Small intestine (tissue), 7 donors: Measurements from ENCODE around the gene FNDC5. TPM values are rescaled to one million over a fixed set of nuclear protein-coding genes. Genes with fewer than 3 reads are reported as not detected.

ENCODE experiments used
- DNase-seq, 2 donors: peaks; one replicate each; pipeline versions ENCODE4 v3.0.0 to v3.0.0-alpha.2; 2013
- FAIRE-seq: peaks from 2 replicates; lab custom pipeline; 2012; peaks lifted over from hg19 to GRCh38; lab: Jason Lieb, UNC
- H3K27ac ChIP-seq, 3 donors: one replicate each; pipeline ENCODE4 v1.5.1; 2013; ENCODE audit warnings: low read length in 2 of 3, mild to moderate bottlenecking in 2 of 3, control low read depth in 1 of 3, inconsistent platforms in 1 of 3, low read depth in 1 of 3, moderate library complexity in 1 of 3
- H3K27me3 ChIP-seq, 3 donors: one replicate each; pipeline ENCODE4 v1.6.1; 2013; ENCODE audit warnings: low read length in 3 of 3, inconsistent platforms in 1 of 3; ENCODE audit not compliant: control insufficient read depth in 3 of 3, insufficient read depth in 3 of 3
- H3K36me3 ChIP-seq, 3 donors: one replicate each; pipeline ENCODE4 v1.6.1; 2013; ENCODE audit warnings: low read length in 3 of 3, inconsistent platforms in 1 of 3, low read depth in 1 of 3, mild to moderate bottlenecking in 1 of 3, moderate library complexity in 1 of 3; ENCODE audit not compliant: control insufficient read depth in 3 of 3, insufficient read depth in 2 of 3
- H3K4me1 ChIP-seq, 3 donors: one replicate each; pipeline ENCODE4 v1.6.1; 2013; ENCODE audit warnings: low read length in 2 of 3, inconsistent platforms in 1 of 3, low read depth in 1 of 3, mild to moderate bottlenecking in 1 of 3, moderate library complexity in 1 of 3; ENCODE audit not compliant: control insufficient read depth in 3 of 3, insufficient read depth in 2 of 3
- H3K4me3 ChIP-seq, 3 donors: one replicate each; pipeline ENCODE4 v1.5.1; 2013; ENCODE audit warnings: low read length in 3 of 3, control low read depth in 1 of 3, inconsistent platforms in 1 of 3, low read depth in 1 of 3, mild to moderate bottlenecking in 1 of 3, moderate library complexity in 1 of 3
- H3K9me3 ChIP-seq, 2 donors: one replicate each; pipeline ENCODE4 v1.6.1; 2013; ENCODE audit warnings: low read depth in 1 of 2, low read length in 1 of 2; ENCODE audit not compliant: control insufficient read depth in 2 of 2, insufficient read depth in 1 of 2
- WGBS, 3 donors: extraction: QIAGEN DNeasy Blood & Tissue Kit; methylation state at CpG; one replicate each; pipeline ENCODE4 v1.1.7; 2013; 5-methylcytosine and 5-hydroxymethylcytosine counted together
- polyA plus RNA-seq, 4 donors: library from polyadenylated mRNA; stranded (reverse) in 3 of 4; unstranded in 1 of 4; fragments of 200-250 nt in 3 of 4; fragments of 120-200 nt in 1 of 4; gene quantifications; one replicate each; pipeline versions ENCODE4 v1.2.1 to v1.2.3, GENCODE V29; 2013
- donor health status: healthy with polysubstance abuse.
- donor health status: control.
- donor health status: control.
- donor health status: Bipolar disorder and iron deficiency.
- donor health status: healthy.

Gene FNDC5
- polyA plus RNA-seq, 4 donors, result 1.1 to 5.5 (median 1.2) TPM; not detected in 1

DNA sequence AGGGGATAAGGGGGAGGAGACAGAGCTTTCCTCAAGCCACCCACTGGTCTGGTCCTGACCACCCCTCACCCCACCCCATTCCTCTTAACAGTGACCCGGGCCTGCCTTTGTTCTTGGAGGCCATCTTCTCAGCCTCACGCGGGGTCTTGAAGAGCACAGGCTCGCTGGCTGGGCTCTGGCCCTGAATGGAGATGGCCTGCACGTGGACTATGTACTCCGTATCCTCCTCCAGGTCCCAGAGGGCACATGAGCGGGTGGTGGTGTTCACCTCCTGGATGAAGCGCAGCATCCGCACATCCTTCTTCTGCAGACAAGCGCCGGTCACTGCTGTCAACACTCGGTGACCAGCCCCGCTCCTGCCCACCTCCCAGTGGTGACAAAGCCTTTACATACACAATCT lies 2.6 kb downstream of the FNDC5 start:
- Histone ChIP-seq H3K36me3 (peaks cover 0 to 24% (median 2%) of the 10 kb centered on the region in 3 donors), H3K9me3 (no peaks in the 10 kb centered on the region), H3K27me3 (peaks cover 0 to 19% (median 14%) of the 10 kb centered on the region in 3 donors), H3K27ac (no peak overlapping the region), H3K4me1 (peaks cover 0 to 11% (median 0%) of the 10 kb centered on the region in 3 donors), H3K4me3 (no peak overlapping the region)
- DNase-seq, result no peak
- WGBS, 3 donors, result 93 to 94% (median 94%) methylated on average over 13 of the region's 13 CpGs
- no peak for FAIRE-seq

DNA sequence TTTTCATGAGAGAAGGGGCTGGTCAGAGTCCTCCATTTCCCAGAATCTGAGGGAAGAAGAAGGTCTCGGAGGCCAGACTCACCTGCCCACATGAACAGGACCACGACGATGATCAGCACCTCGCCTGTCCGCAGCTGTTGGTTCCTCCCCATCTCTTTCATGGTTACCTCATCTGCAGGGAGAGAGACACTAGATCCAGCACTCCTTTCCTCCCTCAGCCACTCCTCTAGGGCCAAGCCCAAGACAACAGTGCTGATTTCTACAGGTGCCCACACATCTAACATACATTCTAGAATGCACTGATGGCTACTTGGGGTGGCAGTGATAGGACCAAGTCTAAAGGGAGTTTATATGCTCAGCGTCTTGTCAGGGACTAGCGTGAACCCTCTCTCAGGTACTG lies 3.0 kb downstream of the FNDC5 start:
- peaks cover 0 to 19% (median 14%) of the 10 kb centered on the region in 3 donors for H3K27me3 ChIP-seq
- WGBS, 3 donors, result 89 to 99% (median 96%) methylated on average over 7 of the region's 7 CpGs

DNA sequence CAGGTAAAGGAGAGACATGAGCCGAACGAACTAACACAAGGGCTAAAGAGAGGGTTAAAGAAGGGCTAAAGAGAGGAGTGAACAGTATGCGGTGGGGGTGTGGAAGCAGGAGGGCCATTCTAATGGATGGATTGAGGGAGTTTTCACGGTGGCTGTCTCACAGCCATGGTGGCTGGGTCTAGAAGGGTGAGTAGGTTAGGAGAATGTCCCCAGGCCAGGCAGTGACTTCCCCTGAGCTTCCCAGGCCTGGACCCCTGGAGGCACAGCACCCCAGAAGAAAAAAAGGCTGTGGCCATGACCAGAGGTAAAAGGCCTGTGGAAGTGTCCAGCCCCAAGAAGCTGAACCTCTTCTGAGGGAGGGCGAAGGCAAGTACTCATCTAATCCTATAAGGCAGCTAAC lies 3.6 kb downstream of the FNDC5 start:
- Histone ChIP-seq H3K36me3 (peaks cover 0 to 33% (median 2%) of the 10 kb centered on the region in 3 donors), H3K27me3 (peaks cover 0 to 18% (median 14%) of the 10 kb centered on the region in 3 donors), H3K4me3 (no peak overlapping the region), H3K27ac (no peak overlapping the region), H3K9me3 (no peaks in the 10 kb centered on the region), H3K4me1 (peaks cover 0 to 11% (median 0%) of the 10 kb centered on the region in 3 donors)
- 93 to 94% (median 94%) methylated on average over 5 of the region's 5 CpGs for WGBS, 3 donors
- DNase-seq (no peak), FAIRE-seq (no peak)

More for the DNA sequence above, 3.0 kb downstream of the FNDC5 start:
- no peak for DNase-seq
- H3K4me1 ChIP-seq, result peaks cover 0 to 11% (median 0%) of the 10 kb centered on the region in 3 donors
- no peak overlapping the region for H3K27ac ChIP-seq
- no peak overlapping the region for H3K4me3 ChIP-seq
- FAIRE-seq, result no peak
- no peaks in the 10 kb centered on the region for H3K9me3 ChIP-seq
- H3K36me3 ChIP-seq, result peaks cover 0 to 28% (median 2%) of the 10 kb centered on the region in 3 donors

DNA sequence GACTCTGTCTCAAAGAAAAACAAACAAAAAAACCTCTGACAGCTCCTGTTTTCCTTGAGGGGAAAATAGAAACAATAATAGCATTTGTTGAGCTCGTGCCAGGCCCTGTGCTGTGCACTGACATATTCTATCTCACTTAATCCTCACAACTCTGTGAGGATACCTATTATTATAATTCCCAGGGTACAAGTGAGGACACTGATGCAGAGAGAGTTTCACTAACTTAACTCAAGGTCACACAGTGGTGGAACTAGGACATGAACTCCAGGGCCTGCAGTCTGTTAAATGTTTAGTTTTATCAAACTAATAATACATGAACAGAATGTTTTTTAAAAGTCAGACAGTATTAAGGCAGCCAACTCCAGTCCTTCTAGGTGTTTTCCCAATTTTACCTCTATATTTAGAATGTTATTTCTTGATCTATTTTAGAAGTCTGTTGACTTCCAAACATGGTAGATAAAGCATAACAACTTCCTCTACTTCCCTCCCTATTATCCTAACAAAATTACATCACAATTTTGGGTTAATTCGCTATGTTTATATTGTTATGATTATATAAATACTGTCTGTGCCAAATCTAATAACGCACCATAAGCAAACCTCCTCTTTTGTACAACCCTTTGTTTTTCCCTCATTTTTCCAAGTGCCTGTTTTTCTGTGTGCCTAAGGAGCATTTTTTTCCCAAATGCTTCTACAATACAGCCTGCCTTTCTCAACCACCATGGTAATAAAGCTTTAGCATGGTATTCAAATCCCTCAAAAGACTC lies 4.9 kb downstream of the FNDC5 start:
- peaks cover 0 to 5% (median 0%) of the 10 kb centered on the region in 3 donors for H3K4me1 ChIP-seq
- FAIRE-seq (no peak), DNase-seq (no peak)
- 67 to 88% (median 88%) methylated on average over 3 of the region's 3 CpGs for WGBS, 3 donors
- peaks cover 0 to 37% (median 2%) of the 10 kb centered on the region in 3 donors for H3K36me3 ChIP-seq
- H3K27me3 ChIP-seq, result peaks cover 0 to 5% (median 2%) of the 10 kb centered on the region in 3 donors
- no peak overlapping the region for H3K27ac ChIP-seq
- no peaks in the 10 kb centered on the region for H3K9me3 ChIP-seq
- H3K4me3 ChIP-seq, result no peak overlapping the region

DNA sequence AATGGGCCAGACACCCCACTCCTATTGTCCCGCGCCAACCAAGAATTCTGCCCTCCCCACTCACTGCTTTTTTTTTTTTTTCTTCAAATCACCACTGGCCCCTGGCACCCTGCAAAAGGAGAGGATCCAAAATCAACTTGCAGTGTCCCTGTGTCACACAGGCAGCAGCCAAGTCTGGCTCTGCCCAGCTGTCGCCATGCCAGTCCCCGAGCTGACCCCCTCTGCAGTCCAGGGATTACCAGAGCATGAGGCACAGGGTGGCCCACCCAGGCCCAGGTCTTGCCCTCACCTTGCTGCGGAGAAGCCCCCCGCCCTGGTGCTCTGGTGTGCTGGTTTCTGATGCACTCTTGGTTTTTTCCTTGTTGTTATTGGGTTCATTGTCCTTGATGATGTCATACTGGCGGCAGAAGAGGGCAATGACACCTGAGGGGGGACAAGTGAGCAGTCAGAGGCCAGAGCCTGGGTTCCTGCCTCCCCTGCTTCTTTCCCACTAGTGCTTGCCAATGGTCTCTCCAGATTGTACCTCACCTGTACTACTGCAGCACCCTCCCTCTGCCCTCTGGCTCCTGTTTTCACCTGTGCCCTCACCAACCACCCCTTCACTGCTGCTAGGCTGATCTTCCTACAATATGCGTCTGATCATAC lies 6.2 kb downstream of the FNDC5 start:
- WGBS, 3 donors, result 94 to 97% (median 96%) methylated on average over 8 of the region's 8 CpGs
- DNase-seq, result no peak
- H3K4me1 ChIP-seq, result no peaks in the 10 kb centered on the region
- no peak overlapping the region for H3K4me3 ChIP-seq
- H3K27me3 ChIP-seq, result no peaks in the 10 kb centered on the region
- no peaks in the 10 kb centered on the region for H3K9me3 ChIP-seq
- H3K36me3 ChIP-seq, result peaks cover 0 to 43% (median 2%) of the 10 kb centered on the region in 3 donors
- FAIRE-seq, result no peak
- H3K27ac ChIP-seq, result no peak overlapping the region

GRCh38 chr1:32863881-32864245 lies 6.8 kb downstream of the FNDC5 start:
- H3K27me3 ChIP-seq, result no peaks in the 10 kb centered on the region
- H3K4me1 ChIP-seq, result no peaks in the 10 kb centered on the region
- FAIRE-seq (no peak), DNase-seq (no peak)
- H3K9me3 ChIP-seq, result no peaks in the 10 kb centered on the region
- peaks cover 2 to 43% (median 3%) of the 10 kb centered on the region in 3 donors for H3K36me3 ChIP-seq
- no peak overlapping the region for H3K4me3 ChIP-seq
- H3K27ac ChIP-seq, result no peak overlapping the region
- WGBS, 3 donors, result 94 to 96% (median 96%) methylated on average over 1 of the region's 1 CpG

- Histone ChIP-seq H3K36me3 (peaks cover 2 to 43% (median 3%) of the 10 kb centered on the region in 3 donors), H3K27ac (no peak overlapping the region)
Observed at GRCh38 chr1:32863218-32863880, 7.4 kb downstream of the FNDC5 start.

More at GRCh38 chr1:32863218-32863880, 7.4 kb downstream of the FNDC5 start:
- Histone ChIP-seq H3K4me1 (no peaks in the 10 kb centered on the region), H3K4me3 (no peak overlapping the region), H3K9me3 (no peaks in the 10 kb centered on the region), H3K27me3 (no peaks in the 10 kb centered on the region)
- 93 to 100% (median 94%) methylated on average over 4 of the region's 4 CpGs for WGBS, 3 donors
- FAIRE-seq (no peak), DNase-seq (no peak)
